RWPE2 (cell line): Measurements from ENCODE around the gene TRIM28.

ENCODE experiments used
- ATAC-seq: fragments of 200-7000 bp; cut with Tn5 transposase; 3 replicates; pipeline ENCODE4 v1.9.1; 2021; ENCODE audit warnings: low read depth
- DNase-seq: peaks from one replicate; pipeline ENCODE4 v3.0.0-alpha.2; 2020; ENCODE audit warnings: low spot score
- H3K27ac ChIP-seq: fragments of 450-650 bp; 2 replicates; pipeline ENCODE4 v1.5.1; 2017; ENCODE audit warnings: mild to moderate bottlenecking; ENCODE audit not compliant: poor library complexity, severe bottlenecking
- H3K27me3 ChIP-seq: fragments of 250-450 bp; sonication (Bioruptor Pico); 2 replicates; pipeline ENCODE4 v1.5.1; 2021; ENCODE audit warnings: mild to moderate bottlenecking, moderate library complexity; ENCODE audit not compliant: insufficient read depth, poor library complexity, severe bottlenecking
- H3K36me3 ChIP-seq: fragments of 250-450 bp; sonication (Bioruptor Pico); 2 replicates; pipeline ENCODE4 v1.5.1; 2020; ENCODE audit warnings: low read depth, mild to moderate bottlenecking, moderate library complexity
- H3K4me1 ChIP-seq: fragments of 250-450 bp; sonication (Bioruptor Pico); 2 replicates; pipeline ENCODE4 v1.5.1; 2021; ENCODE audit warnings: mild to moderate bottlenecking, moderate library complexity; ENCODE audit not compliant: insufficient read depth, poor library complexity, severe bottlenecking
- H3K4me3 ChIP-seq: fragments of 250-450 bp; sonication (Bioruptor Pico); 2 replicates; pipeline ENCODE4 v1.5.1; 2021; ENCODE audit warnings: mild to moderate bottlenecking, moderate library complexity; ENCODE audit not compliant: severe bottlenecking
- H3K9me3 ChIP-seq: fragments of 250-450 bp; sonication (Bioruptor Pico); 2 replicates; pipeline ENCODE4 v1.5.1; 2021; ENCODE audit warnings: mild to moderate bottlenecking, moderate library complexity; ENCODE audit not compliant: severe bottlenecking
- TF ChIP-seq, protein P1 (sequence below): fragments of 450-650 bp; IDR thresholded peaks from one replicate; pipeline ENCODE4 v1.5.1; 2017; ENCODE audit warnings: mild to moderate bottlenecking, moderate library complexity; ENCODE audit not compliant: poor library complexity, severe bottlenecking

The TRIM28 gene

DNA sequence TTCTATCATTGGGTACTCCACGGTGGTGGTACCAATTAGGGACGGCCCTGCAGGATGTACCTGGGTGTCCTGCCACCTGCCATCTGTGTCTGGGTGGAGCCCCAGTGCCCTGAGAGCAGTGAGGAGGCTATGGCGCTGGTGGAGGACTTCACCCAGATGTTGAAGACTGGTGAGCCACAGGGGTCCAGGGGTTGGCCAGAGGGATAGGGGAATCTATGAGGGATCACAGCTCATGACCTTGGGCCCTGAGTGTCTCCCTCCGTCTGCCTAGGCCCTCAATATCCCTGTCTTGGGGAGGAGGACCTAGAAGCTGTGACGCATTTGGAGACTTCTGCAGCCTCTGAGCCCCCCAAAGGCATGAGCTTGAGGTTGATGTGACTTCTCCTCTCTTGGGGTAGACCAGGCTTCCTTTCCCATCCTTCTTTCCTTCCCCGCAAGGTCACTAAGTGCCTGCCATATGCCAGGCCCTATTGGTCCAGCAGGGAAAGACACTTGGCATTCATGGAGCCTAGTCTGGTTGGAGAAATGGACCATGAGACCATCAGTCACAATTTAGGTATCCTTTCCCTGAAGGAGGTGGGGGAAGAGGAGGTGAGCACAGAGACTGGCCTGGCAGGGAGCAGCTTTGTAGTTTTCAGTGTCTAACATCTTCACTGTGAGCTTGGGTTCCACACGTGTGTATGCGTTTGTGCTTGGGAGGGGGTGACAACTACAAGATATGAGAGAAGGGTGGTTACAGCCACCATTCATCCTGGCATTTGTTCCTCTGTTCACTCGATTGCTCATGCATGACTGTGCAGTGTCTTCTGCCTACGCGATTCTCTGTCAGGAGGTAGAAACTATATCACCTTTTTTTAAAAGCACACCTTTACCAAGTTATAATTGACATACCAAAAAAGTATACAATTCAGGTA, 34.4 kb downstream of the TRIM28 start:
- DNase-seq, result no peak

DNA sequence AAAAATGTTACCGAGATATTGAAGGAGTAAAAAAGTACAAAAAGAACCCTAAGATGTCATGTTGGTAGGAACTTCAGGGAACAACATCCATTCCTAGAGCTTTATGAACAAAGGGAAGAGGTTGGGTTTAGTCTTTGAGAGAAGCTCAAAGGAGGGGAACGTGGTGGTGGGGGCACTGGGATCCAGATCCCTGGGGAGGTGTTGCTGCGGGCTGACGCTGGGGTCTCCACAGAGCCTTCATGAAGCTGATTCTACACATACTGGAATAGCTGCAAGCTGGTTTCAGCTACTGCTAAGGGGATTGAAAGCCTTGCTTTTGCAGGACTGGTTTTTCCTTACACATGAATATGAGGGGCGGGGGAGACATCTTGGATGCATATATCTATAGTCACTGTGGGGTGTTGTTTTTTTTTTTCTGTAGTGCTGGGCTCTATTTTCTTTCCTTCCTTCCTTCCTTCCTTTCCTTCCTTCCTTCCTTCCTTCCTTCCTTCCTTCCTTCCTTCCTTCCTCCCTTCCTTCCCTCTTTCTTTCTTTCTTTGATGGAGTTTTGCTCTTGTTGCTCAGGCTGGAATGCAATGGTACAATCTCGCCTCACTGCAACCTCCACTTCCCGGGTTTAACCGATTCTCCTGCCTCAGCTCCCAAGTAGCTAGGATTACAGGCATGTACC, 35.7 kb downstream of the TRIM28 start:
- no peaks in the 10 kb centered on the region for H3K9me3 ChIP-seq
- H3K27ac ChIP-seq, result no peak overlapping the region
- DNase-seq, result no peak
- no peak for ATAC-seq
- no peaks in the 10 kb centered on the region for H3K27me3 ChIP-seq
- peaks cover under 1% of the 10 kb centered on the region for H3K4me1 ChIP-seq
- TF ChIP-seq, protein P1, sequence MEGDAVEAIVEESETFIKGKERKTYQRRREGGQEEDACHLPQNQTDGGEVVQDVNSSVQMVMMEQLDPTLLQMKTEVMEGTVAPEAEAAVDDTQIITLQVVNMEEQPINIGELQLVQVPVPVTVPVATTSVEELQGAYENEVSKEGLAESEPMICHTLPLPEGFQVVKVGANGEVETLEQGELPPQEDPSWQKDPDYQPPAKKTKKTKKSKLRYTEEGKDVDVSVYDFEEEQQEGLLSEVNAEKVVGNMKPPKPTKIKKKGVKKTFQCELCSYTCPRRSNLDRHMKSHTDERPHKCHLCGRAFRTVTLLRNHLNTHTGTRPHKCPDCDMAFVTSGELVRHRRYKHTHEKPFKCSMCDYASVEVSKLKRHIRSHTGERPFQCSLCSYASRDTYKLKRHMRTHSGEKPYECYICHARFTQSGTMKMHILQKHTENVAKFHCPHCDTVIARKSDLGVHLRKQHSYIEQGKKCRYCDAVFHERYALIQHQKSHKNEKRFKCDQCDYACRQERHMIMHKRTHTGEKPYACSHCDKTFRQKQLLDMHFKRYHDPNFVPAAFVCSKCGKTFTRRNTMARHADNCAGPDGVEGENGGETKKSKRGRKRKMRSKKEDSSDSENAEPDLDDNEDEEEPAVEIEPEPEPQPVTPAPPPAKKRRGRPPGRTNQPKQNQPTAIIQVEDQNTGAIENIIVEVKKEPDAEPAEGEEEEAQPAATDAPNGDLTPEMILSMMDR, result no peak
- no peak overlapping the region for H3K4me3 ChIP-seq
- H3K36me3 ChIP-seq, result peaks cover 6% of the 10 kb centered on the region; the same call in 1 of the 2 replicates

More for the DNA sequence above, 34.4 kb downstream of the TRIM28 start:
- ATAC-seq, result no peak
- no peaks in the 10 kb centered on the region for H3K27me3 ChIP-seq
- TF ChIP-seq, protein P1, result no peak
- no peaks in the 10 kb centered on the region for H3K9me3 ChIP-seq
- no peak overlapping the region for H3K27ac ChIP-seq
- H3K36me3 ChIP-seq, result peaks cover 6% of the 10 kb centered on the region; the same call in 1 of the 2 replicates
- peaks cover 3% of the 10 kb centered on the region for H3K4me1 ChIP-seq
- no peak overlapping the region for H3K4me3 ChIP-seq

DNA sequence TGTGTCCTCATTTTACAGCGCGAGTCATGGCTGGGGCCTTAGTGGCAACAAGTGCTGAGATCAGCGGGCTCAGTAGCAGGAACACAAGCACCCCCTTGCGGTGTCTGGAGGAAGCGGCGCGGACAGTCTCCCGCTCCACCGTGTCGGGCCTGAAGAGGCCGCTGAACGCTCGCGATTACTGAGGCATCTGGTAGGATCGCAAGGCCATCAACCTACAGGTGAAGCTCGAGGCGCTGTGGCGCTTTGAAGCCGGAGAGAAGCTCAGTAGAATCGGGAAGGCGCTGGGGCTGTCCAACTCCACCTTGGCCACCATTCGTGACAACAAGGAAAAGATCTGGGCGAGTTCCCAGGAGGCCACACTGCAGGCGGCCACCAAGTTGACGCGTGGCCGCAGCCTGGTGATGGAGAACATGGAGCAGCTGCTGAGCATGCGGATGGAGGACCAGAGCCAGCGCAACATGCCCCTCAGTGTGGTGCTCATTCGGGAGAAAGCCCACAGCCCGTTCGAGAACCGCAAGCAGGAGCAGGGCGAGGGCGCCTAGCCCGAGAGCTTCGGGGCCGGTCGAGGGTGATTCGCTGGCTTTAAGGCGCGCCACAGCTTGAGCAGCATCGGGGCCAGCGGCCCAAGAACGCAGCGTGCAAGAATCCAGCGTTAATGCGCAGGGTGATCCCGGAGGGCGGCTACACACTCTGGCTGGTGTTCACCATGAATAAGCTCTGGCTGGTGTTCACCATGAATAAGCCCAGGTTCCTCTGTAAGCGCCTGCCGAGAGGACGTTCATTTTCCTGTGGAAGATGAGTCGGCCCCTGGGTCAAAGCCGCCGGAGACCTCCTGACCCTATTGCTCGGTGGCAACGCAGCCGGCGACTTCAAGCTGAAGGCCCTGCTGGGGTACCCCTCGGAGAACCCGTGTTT, 37.6 kb downstream of the TRIM28 start:
- TF ChIP-seq, protein P1, result peak; percentile 86
- Histone ChIP-seq H3K4me1 (no peaks in the 10 kb centered on the region), H3K27me3 (no peaks in the 10 kb centered on the region), H3K9me3 (no peaks in the 10 kb centered on the region), H3K36me3 (peaks cover 6% of the 10 kb centered on the region; the same call in 1 of the 2 replicates), H3K27ac (no peak overlapping the region), H3K4me3 (no peak overlapping the region)
- ATAC-seq, result peak; percentile 90
- peak; percentile 78 for DNase-seq

DNA sequence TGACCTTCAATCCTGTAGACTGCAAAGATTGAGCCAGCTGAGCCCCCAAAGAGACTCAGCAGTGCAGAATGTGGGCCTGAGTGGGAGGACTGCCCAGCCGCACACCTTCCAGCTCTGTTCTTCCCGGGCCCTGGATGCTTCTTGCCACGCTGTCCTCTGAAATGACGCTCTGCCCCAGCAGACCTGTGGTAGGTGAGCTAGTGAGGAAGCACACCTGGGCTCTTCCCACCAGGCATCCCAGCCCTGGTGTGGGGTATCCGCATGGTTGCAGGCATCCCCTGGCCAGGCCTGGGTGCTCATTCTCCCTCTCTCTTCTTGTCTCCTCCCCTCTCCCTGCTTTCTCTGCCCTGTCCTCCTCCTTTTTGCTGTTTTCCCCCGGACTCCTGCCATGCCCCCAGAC, 39.1 kb downstream of the TRIM28 start:
- no peak overlapping the region for H3K27ac ChIP-seq
- TF ChIP-seq, protein P1, result no peak
- DNase-seq, result no peak
- H3K4me1 ChIP-seq, result no peaks in the 10 kb centered on the region
- no peaks in the 10 kb centered on the region for H3K27me3 ChIP-seq
- H3K9me3 ChIP-seq, result no peaks in the 10 kb centered on the region
- H3K4me3 ChIP-seq, result no peak overlapping the region
- H3K36me3 ChIP-seq, result peaks cover 6% of the 10 kb centered on the region; the same call in 1 of the 2 replicates
- ATAC-seq, result no peak
